NK-92 treated with Interleukin-12 subunit alpha and Interleukin-12 subunit beta, amount 100 ng/mL, for 24 hours (cell line): ENCODE measurements around the gene MEPE.

Source experiments
- DNase-seq: peaks from one replicate; lab custom pipeline; 2025; lab: John Stamatoyannopoulos, UW

MEPE gene

GRCh38 chr4:87832669-87833068 is at the start of gene MEPE:
Gene MEPE (plus strand): TSS chr4:87832969. CDS start chr4:87834715, 1,746 bp downstream.
- DNase-seq: no peak

GRCh38 chr4:87783781-87784180 is 49.0 kb upstream of the MEPE start:
- DNase-seq: no peak

- DNase-seq: no peak
Measured at GRCh38 chr4:87785731-87786509, 46.8 kb upstream of the MEPE start.

GRCh38 chr4:87799301-87800113 is 33.3 kb upstream of the MEPE start, which contains the start of gene IBSP:
Gene IBSP (plus strand): TSS chr4:87799554. CDS start chr4:87802362, 2,808 bp downstream.
- DNase-seq: no peak

GRCh38 chr4:87802858-87803257 is 29.9 kb upstream of the MEPE start:
- no peak for DNase-seq

- no peak for DNase-seq
Measured at GRCh38 chr4:87803421-87803820, 29.3 kb upstream of the MEPE start.

- DNase-seq: no peak
Measured at GRCh38 chr4:87804871-87805270, 27.9 kb upstream of the MEPE start.

GRCh38 chr4:87805971-87806370 is 26.8 kb upstream of the MEPE start:
- DNase-seq: no peak

GRCh38 chr4:87806520-87806919 is 26.2 kb upstream of the MEPE start:
- DNase-seq: no peak

GRCh38 chr4:87807402-87807801 is 25.4 kb upstream of the MEPE start:
- DNase-seq: no peak

GRCh38 chr4:87811977-87812376 is 20.8 kb upstream of the MEPE start:
- DNase-seq: no peak

- DNase-seq: no peak
Measured at GRCh38 chr4:87819281-87819919, 13.4 kb upstream of the MEPE start.

- no peak for DNase-seq
Measured at GRCh38 chr4:87823200-87823599, 9.6 kb upstream of the MEPE start.

GRCh38 chr4:87823724-87824123 is 9.0 kb upstream of the MEPE start:
- no peak for DNase-seq

- no peak for DNase-seq
Measured at GRCh38 chr4:87824352-87824751, 8.4 kb upstream of the MEPE start.

GRCh38 chr4:87834401-87834800 is 1.6 kb downstream of the MEPE start:
- no peak for DNase-seq

GRCh38 chr4:87835197-87835596 is 2.4 kb downstream of the MEPE start:
- no peak for DNase-seq

- no peak for DNase-seq
Measured at GRCh38 chr4:87835743-87836142, 3.0 kb downstream of the MEPE start.

- no peak for DNase-seq
Measured at GRCh38 chr4:87838205-87838604, 5.4 kb downstream of the MEPE start.

GRCh38 chr4:87838890-87839591 is 6.3 kb downstream of the MEPE start:
- DNase-seq: no peak

- no peak for DNase-seq
Measured at GRCh38 chr4:87839592-87839946, 6.8 kb downstream of the MEPE start.

- no peak for DNase-seq
Measured at GRCh38 chr4:87840149-87840548, 7.4 kb downstream of the MEPE start.
